SK-N-SH (cell line): ENCODE measurements around the gene ELK1.

Source experiments
- CTCF ChIP-seq: fragments of 200-600 bp; sonication (generic); IDR thresholded peaks from 2 replicates; pipeline ENCODE4 v1.6.1; 2017; ENCODE audit warnings: antibody characterized with exemption, mild to moderate bottlenecking, moderate library complexity
- FOXM1 ChIP-seq: IDR thresholded peaks from 2 replicates; pipeline ENCODE4 v1.4.0; 2012; ENCODE audit warnings: low read depth, mild to moderate bottlenecking
- POLR2AphosphoS5 ChIP-seq: IDR thresholded peaks from 2 replicates; pipeline ENCODE4 v1.6.1; 2012; ENCODE audit warnings: low read depth, low read length
- TF ChIP-seq, protein P1 (sequence below): IDR thresholded peaks from 2 replicates; pipeline ENCODE4 v1.6.1; 2012; ENCODE audit warnings: mild to moderate bottlenecking, low read depth, low read length, moderate library complexity

GRCh38 chrX:47611489-47611888, 38.9 kb downstream of the ELK1 start:
- TF ChIP-seq FOXM1 = no peak
- TF ChIP-seq POLR2AphosphoS5 = no peak
- TF ChIP-seq CTCF = no peak
- TF ChIP-seq, protein P1, sequence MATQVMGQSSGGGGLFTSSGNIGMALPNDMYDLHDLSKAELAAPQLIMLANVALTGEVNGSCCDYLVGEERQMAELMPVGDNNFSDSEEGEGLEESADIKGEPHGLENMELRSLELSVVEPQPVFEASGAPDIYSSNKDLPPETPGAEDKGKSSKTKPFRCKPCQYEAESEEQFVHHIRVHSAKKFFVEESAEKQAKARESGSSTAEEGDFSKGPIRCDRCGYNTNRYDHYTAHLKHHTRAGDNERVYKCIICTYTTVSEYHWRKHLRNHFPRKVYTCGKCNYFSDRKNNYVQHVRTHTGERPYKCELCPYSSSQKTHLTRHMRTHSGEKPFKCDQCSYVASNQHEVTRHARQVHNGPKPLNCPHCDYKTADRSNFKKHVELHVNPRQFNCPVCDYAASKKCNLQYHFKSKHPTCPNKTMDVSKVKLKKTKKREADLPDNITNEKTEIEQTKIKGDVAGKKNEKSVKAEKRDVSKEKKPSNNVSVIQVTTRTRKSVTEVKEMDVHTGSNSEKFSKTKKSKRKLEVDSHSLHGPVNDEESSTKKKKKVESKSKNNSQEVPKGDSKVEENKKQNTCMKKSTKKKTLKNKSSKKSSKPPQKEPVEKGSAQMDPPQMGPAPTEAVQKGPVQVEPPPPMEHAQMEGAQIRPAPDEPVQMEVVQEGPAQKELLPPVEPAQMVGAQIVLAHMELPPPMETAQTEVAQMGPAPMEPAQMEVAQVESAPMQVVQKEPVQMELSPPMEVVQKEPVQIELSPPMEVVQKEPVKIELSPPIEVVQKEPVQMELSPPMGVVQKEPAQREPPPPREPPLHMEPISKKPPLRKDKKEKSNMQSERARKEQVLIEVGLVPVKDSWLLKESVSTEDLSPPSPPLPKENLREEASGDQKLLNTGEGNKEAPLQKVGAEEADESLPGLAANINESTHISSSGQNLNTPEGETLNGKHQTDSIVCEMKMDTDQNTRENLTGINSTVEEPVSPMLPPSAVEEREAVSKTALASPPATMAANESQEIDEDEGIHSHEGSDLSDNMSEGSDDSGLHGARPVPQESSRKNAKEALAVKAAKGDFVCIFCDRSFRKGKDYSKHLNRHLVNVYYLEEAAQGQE = no peak
